IPS DF 6.9 (cell line): ENCODE measurements around the gene TMA7.

Source experiments
- DNase-seq: peaks from one replicate; pipeline ENCODE4 v3.0.0-alpha.2; 2013; ENCODE audit warnings: low read depth, low spot score
- H3K27ac ChIP-seq: one replicate; pipeline ENCODE4 v1.5.1; 2013; ENCODE audit warnings: low read length, control low read depth
- H3K27me3 ChIP-seq: 2 replicates; pipeline ENCODE4 v1.6.1; 2013; ENCODE audit warnings: mild to moderate bottlenecking, low read length; ENCODE audit not compliant: control insufficient read depth, insufficient read depth
- H3K36me3 ChIP-seq: 2 replicates; pipeline ENCODE4 v1.6.1; 2013; ENCODE audit warnings: low read length; ENCODE audit not compliant: control insufficient read depth, insufficient read depth
- H3K4me1 ChIP-seq: 2 replicates; pipeline ENCODE4 v1.6.1; 2013; ENCODE audit warnings: low read length; ENCODE audit not compliant: control insufficient read depth, insufficient read depth
- H3K4me3 ChIP-seq: 2 replicates; pipeline ENCODE4 v1.5.1; 2013; ENCODE audit warnings: mild to moderate bottlenecking, low read length
- H3K9me3 ChIP-seq: 2 replicates; pipeline ENCODE4 v1.6.1; 2013; ENCODE audit warnings: low read length, inconsistent platforms; ENCODE audit not compliant: control insufficient read depth, insufficient read depth
- WGBS: extraction: QIAGEN DNeasy Blood & Tissue Kit; methylation state at CpG from one replicate; pipeline ENCODE4 v1.1.7; 2013; ENCODE audit warnings: mixed read lengths, missing lambda C conversion rate; ENCODE audit not compliant: insufficient read length, insufficient coverage; 5-methylcytosine and 5-hydroxymethylcytosine counted together

The TMA7 gene

DNA sequence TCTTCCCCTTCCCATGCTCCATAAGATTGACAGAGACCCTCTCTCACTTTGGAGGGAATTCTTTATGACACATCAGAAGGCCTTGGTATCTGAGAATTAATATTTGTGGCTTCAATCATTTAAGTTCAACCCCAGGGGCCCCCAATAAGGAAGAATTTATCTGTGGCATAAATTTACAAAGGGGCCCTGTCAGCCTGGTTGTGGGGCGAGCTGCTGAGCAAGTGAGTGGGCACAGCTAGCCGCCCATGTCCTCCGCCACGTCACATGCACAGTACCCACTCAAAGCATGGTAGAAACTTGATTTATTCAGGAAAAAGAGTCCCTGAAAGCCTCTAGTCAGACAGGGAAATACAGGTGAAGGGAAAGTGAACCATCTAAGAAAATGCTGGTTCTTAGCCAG is 23.5 kb upstream of the TMA7 start:
- no peak for DNase-seq
- Histone ChIP-seq H3K36me3 (peaks cover 84% of the 10 kb centered on the region), H3K9me3 (no peaks in the 10 kb centered on the region), H3K27ac (no peak overlapping the region), H3K27me3 (no peaks in the 10 kb centered on the region), H3K4me1 (no peaks in the 10 kb centered on the region), H3K4me3 (no peak overlapping the region)
- WGBS: no CpG with 5 or more reads among the region's 4 CpGs

- Histone ChIP-seq H3K4me3 (no peak overlapping the region), H3K27me3 (no peaks in the 10 kb centered on the region), H3K4me1 (no peaks in the 10 kb centered on the region), H3K36me3 (peaks cover 73% of the 10 kb centered on the region), H3K9me3 (no peaks in the 10 kb centered on the region), H3K27ac (no peak overlapping the region)
- WGBS: no CpG with 5 or more reads among the region's 14 CpGs
- DNase-seq: no peak
Measured at GRCh38 chr3:48417529-48418108, 22.4 kb upstream of the TMA7 start.

- WGBS: no CpG with 5 or more reads among the region's 17 CpGs
- Histone ChIP-seq H3K27ac (no peak overlapping the region), H3K4me3 (no peak overlapping the region), H3K27me3 (no peaks in the 10 kb centered on the region), H3K36me3 (peaks cover 68% of the 10 kb centered on the region), H3K4me1 (no peaks in the 10 kb centered on the region), H3K9me3 (no peaks in the 10 kb centered on the region)
- DNase-seq: no peak
Measured at GRCh38 chr3:48418140-48418539, 21.9 kb upstream of the TMA7 start.

- H3K36me3 ChIP-seq: peaks cover 66% of the 10 kb centered on the region
- no peaks in the 10 kb centered on the region for H3K27me3 ChIP-seq
- no peak overlapping the region for H3K4me3 ChIP-seq
- no peak overlapping the region for H3K27ac ChIP-seq
- WGBS: no CpG with 5 or more reads among the region's 9 CpGs
- DNase-seq: no peak
- H3K9me3 ChIP-seq: no peaks in the 10 kb centered on the region
- no peaks in the 10 kb centered on the region for H3K4me1 ChIP-seq
Measured at GRCh38 chr3:48418651-48419050, 21.4 kb upstream of the TMA7 start.

- H3K36me3 ChIP-seq: peaks cover 66% of the 10 kb centered on the region
- peaks cover 1% of the 10 kb centered on the region; the same call in 1 of the 2 replicates for H3K4me1 ChIP-seq
- no peak for DNase-seq
- H3K4me3 ChIP-seq: no peak overlapping the region
- H3K9me3 ChIP-seq: no peaks in the 10 kb centered on the region
- no CpG with 5 or more reads among the region's 9 CpGs for WGBS
- no peak overlapping the region for H3K27ac ChIP-seq
- H3K27me3 ChIP-seq: no peaks in the 10 kb centered on the region
Measured at GRCh38 chr3:48419149-48419548, 20.9 kb upstream of the TMA7 start.

GRCh38 chr3:48419597-48419996 is 20.5 kb upstream of the TMA7 start:
- WGBS: no CpG with 5 or more reads among the region's 17 CpGs
- Histone ChIP-seq H3K4me1 (peaks cover 1% of the 10 kb centered on the region; the same call in 1 of the 2 replicates), H3K9me3 (no peaks in the 10 kb centered on the region), H3K27ac (no peak overlapping the region), H3K4me3 (no peak overlapping the region), H3K27me3 (no peaks in the 10 kb centered on the region), H3K36me3 (peaks cover 66% of the 10 kb centered on the region)
- DNase-seq: no peak

GRCh38 chr3:48420561-48420960 is 19.5 kb upstream of the TMA7 start:
- Histone ChIP-seq H3K9me3 (no peaks in the 10 kb centered on the region), H3K27ac (no peak overlapping the region), H3K4me1 (peaks cover 1% of the 10 kb centered on the region; the same call in 1 of the 2 replicates), H3K27me3 (no peaks in the 10 kb centered on the region), H3K4me3 (no peak overlapping the region), H3K36me3 (peaks cover 56% of the 10 kb centered on the region)
- no CpG with 5 or more reads among the region's 14 CpGs for WGBS
- DNase-seq: no peak

GRCh38 chr3:48422272-48422671 is 17.8 kb upstream of the TMA7 start:
- no peak overlapping the region for H3K4me3 ChIP-seq
- H3K27ac ChIP-seq: no peak overlapping the region
- no peaks in the 10 kb centered on the region for H3K27me3 ChIP-seq
- no peaks in the 10 kb centered on the region for H3K9me3 ChIP-seq
- no peak for DNase-seq
- no CpG with 5 or more reads among the region's 3 CpGs for WGBS
- H3K4me1 ChIP-seq: peaks cover 1% of the 10 kb centered on the region; the same call in 1 of the 2 replicates
- peaks cover 46% of the 10 kb centered on the region for H3K36me3 ChIP-seq

DNA sequence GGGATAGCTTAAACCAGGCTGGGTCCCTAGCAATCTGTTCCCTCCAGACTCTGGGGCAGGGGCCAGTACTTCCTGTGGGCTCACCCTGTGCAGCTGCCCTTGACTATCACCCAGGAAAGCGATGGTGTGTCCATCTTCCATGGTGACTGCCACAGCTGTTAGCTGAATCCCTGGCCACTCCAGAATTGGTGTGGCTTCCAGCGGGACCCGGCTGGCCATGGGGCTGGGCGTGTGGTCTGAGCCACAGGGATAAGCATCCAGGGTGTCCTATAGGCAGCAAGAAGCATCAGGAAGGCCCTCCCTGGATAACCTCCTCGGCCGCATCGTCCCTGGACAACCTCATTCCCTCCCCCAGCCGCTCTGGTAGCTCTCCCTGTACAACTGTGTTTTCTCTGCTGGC is 17.4 kb upstream of the TMA7 start:
- Histone ChIP-seq H3K27me3 (no peaks in the 10 kb centered on the region), H3K4me1 (peaks cover 4% of the 10 kb centered on the region), H3K27ac (no peak overlapping the region), H3K9me3 (no peaks in the 10 kb centered on the region), H3K36me3 (peaks cover 42% of the 10 kb centered on the region), H3K4me3 (no peak overlapping the region)
- no peak for DNase-seq
- WGBS: no CpG with 5 or more reads among the region's 8 CpGs

GRCh38 chr3:48423241-48423882 is 16.7 kb upstream of the TMA7 start:
- WGBS: no CpG with 5 or more reads among the region's 25 CpGs
- Histone ChIP-seq H3K27ac (no peak overlapping the region), H3K36me3 (peaks cover 35% of the 10 kb centered on the region), H3K27me3 (no peaks in the 10 kb centered on the region), H3K9me3 (no peaks in the 10 kb centered on the region), H3K4me1 (peaks cover 4% of the 10 kb centered on the region), H3K4me3 (no peak overlapping the region; the same call in 1 of the 2 replicates)
- DNase-seq: no peak
